Activated CD4-positive, alpha-beta T cell treated with anti-CD3 and anti-CD28 coated beads, Interleukin-2, amount 10 ng/mL, durations not matched to agents 24 days and 14 days (primary cell): ENCODE data around the gene BPHL. TPM values are rescaled to one million over a fixed set of nuclear protein-coding genes. Genes with fewer than 3 reads are reported as not detected.
"Not testable (repeated sequence)": the region's sequence is repeated elsewhere in the genome, so short reads cannot be mapped to it uniquely, and the experiment has no call there.

Experiments
- DNase-seq: peaks from one replicate; pipeline ENCODE4 v3.0.0; 2022
- H3K27ac Mint-ChIP-seq: one replicate; pipeline ENCODE4 v1.8.0; 2022; ENCODE audit warnings: mild to moderate bottlenecking, mixed read lengths
- H3K27me3 Mint-ChIP-seq: one replicate; pipeline ENCODE4 v1.8.0; 2022; ENCODE audit warnings: mixed read lengths
- H3K36me3 Mint-ChIP-seq: one replicate; pipeline ENCODE4 v1.8.0; 2022; ENCODE audit warnings: low read depth, mild to moderate bottlenecking, mixed read lengths
- H3K4me1 Mint-ChIP-seq: one replicate; pipeline ENCODE4 v1.8.0; 2021; ENCODE audit warnings: mixed read lengths
- H3K4me3 Mint-ChIP-seq: one replicate; pipeline ENCODE4 v1.8.0; 2022; ENCODE audit warnings: mild to moderate bottlenecking, moderate library complexity, mixed read lengths
- H3K9me3 Mint-ChIP-seq: one replicate; pipeline ENCODE4 v1.8.0; 2021; ENCODE audit warnings: mixed read lengths
- intact Hi-C: fragments of 100-400 bp; cut with micrococcal nuclease; formaldehyde crosslinking; loops from one replicate; pipeline ENCODE4 v1.15.1; 2023
- total RNA-seq: library from RNA; stranded (reverse); gene quantifications from 2 replicates; pipeline ENCODE4 v1.2.3, GENCODE V29; 2022

Gene BPHL
- total RNA-seq, 1 donor from 2014 or later: 7.7 TPM

DNA sequence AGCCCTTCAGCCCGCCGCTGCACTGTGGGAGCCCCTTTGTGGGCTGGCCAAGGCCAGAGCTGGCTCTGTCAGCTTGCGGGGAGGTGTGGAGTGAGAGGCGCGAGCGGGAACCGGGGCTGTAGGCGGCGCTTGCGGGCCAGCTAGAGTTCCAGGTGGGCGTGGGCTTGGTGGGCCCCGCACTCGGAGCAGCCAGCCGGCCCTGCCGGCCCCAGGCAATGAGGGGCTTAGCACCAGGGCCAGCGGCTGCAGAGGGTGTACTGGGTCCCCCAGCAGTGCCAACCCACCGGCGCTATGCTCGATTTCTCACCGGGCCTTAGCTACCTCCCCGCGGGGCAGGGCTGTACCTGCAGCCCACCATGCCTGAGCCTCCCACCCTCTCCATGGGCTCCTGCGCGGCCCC lies 52.2 kb downstream of the BPHL start:
- DNase-seq, H3K4me3 Mint-ChIP-seq, H3K27ac Mint-ChIP-seq, intact Hi-C loops, H3K36me3 Mint-ChIP-seq, H3K4me1 Mint-ChIP-seq, H3K9me3 Mint-ChIP-seq: not testable (repeated sequence)
- peaks cover 19% of the 10 kb centered on the region for H3K27me3 Mint-ChIP-seq

DNA sequence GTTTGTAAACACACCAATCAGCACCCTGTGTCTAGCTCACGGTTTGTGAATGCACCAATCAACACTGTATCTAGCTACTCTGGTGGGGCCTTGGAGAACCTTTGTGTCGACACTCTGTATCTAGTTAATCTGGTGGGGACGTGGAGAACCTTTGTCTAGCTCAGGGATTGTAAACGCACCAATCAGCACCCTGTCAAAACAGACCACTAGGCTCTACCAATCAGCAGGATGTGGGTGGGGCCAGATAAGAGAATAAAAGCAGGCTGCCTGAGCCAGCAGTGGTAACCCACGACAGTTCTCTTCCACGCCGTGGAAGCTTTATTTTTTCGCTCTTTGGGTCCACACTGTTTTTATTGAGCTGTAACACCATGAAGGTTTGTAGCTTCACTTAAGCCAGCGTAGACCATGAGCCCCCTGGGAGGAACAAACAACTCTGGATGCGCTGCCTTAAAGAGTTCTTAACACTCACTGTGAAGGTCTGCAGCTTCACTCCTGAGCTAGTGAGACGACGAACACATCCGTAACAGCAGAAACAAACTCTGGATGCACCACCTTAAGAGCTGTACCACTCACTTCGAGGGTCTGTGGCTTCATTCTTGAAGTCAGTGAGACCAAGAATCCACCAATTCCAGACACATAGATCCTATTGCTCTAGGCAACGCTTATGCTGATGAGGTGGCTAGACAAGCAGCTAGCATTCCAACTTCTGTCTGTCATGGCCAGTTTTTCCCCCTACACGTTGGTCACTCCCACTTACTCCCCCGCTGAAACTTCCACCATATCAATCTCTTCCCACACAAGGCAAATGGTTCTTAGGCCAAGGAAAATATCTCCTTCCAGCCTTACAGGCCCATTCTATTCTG lies 53.0 kb downstream of the BPHL start:
- H3K36me3 Mint-ChIP-seq, H3K4me3 Mint-ChIP-seq, H3K27ac Mint-ChIP-seq, intact Hi-C loops, H3K9me3 Mint-ChIP-seq, H3K4me1 Mint-ChIP-seq, DNase-seq: not testable (repeated sequence)
- peaks cover 16% of the 10 kb centered on the region for H3K27me3 Mint-ChIP-seq

DNA sequence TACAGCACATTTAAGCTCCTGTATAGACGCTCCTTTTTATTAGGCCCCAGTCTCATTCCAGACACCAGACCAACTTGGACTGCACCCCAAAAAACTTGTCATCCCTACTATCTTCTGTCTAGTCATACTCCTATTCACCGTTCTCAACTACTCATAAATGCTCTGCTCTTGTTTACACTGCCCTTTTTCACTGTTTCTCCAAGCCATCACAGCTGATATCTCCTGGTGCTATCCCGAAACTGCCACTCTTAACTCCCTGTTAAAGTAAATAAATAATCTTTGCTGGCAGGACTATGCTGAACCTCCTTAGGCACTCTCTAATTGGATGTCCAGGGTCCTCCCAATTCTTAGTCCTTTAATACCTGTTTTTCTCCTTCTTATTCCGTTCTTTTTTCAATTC lies 54.3 kb downstream of the BPHL start:
- H3K27ac Mint-ChIP-seq: not testable (repeated sequence)

DNA sequence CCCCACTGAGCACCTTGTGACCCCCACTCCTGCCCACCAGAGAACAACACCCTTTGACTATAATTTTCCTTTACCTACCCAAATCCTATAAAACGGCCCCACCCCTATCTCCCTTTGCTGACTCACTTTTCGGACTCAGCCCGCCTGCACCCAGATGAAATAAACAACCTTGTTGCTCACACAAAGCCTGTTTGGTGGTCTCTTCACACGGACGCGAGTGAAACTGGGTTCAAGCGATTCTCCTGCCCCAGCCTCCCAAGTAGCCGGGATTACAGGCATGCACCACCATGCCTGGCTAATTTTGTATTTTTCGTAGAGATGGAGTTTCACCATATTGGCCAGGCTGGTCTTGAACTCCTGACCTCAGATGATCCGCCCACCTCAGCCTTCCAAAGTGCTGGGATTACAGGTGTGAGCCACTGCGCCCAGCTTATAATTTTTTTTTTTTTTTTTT lies 55.2 kb downstream of the BPHL start:
- H3K36me3 Mint-ChIP-seq, H3K4me1 Mint-ChIP-seq, H3K27me3 Mint-ChIP-seq, intact Hi-C loops, DNase-seq, H3K9me3 Mint-ChIP-seq, H3K4me3 Mint-ChIP-seq: not testable (repeated sequence)
- peak overlapping the region; percentile 26 for H3K27ac Mint-ChIP-seq

More for the DNA sequence above, 54.3 kb downstream of the BPHL start:
- intact Hi-C loops, DNase-seq, H3K9me3 Mint-ChIP-seq, H3K27me3 Mint-ChIP-seq, H3K36me3 Mint-ChIP-seq, H3K4me3 Mint-ChIP-seq, H3K4me1 Mint-ChIP-seq: not testable (repeated sequence)

DNA sequence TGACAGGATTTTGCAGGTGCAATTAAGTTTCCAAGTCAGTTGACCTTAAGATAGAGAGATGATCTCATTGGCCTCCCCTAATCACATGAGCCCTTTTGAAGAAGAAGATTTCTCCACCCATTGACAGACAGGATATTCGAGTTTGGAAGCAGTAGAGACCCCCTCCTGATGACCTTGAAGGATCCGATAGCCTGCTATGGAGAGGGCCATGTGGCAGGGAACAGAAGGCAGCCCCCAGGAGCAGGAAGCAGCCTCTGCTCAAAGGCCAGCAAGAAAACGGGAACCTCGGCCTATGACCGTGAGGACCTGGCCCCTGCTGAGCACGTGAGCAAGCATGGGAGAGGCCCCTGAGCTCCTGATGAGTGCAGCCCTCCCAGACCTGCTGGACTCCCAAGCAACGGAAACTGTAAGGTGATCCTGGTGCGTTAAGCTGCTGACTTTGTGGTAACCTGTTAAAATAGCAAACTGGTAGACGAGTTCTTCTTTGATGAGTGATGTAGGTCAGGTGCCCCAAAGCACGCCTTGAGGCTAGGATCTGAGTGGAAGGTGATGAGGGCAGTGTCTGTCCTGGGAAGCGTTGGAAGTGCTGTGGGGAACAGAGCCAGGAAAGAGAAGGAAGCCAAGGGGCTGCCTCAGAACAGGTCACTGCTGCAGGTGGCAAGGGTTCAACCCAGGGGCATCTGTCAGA lies 57.3 kb downstream of the BPHL start:
- peaks cover 9% of the 10 kb centered on the region for H3K27me3 Mint-ChIP-seq
- H3K36me3 Mint-ChIP-seq: no peaks in the 10 kb centered on the region
- peaks cover 2% of the 10 kb centered on the region for H3K4me1 Mint-ChIP-seq
- intact Hi-C loops: no loop called here
- no peaks in the 10 kb centered on the region for H3K9me3 Mint-ChIP-seq
- no peak overlapping the region for H3K4me3 Mint-ChIP-seq
- no peak for DNase-seq
- no peak overlapping the region for H3K27ac Mint-ChIP-seq

DNA sequence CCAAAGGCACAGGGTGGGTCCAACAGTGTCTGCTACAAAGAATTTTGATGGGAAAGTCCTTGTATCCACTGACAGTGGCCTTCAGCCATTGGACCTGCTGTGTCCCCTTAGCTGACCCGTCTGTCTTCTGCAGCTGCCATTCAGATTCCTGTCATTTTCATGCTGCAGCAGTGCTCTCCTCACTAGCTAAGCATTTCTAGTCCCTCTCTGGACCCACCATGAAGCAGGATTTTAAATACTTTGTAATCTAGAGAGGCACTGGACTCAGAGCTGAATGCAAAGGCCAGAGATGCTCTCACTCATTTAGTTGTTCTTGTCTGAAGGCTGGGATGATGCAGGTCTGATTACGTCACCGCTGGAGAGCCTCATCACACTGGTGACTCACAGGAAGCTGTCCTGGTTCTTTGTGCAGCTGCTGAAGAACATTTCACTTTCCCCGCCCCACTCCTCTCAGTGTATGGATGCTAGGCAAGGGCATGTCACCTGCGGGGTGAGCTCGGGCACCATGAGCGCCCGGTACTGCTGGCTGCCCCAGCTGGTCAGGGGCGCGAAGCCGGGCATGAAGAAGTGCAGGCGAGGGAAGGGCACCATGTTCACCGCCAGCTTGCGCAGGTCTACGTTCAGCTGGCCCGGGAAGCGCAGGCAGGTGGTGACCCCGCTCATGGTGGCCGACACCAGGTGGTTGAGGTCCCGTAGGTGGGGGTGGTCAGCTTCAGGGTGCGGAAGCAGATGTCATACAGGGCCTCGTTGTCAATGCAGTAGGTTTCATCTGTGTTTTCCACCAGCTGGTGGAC lies 58.2 kb downstream of the BPHL start:
- Mint-ChIP-seq H3K27me3 (peaks cover 12% of the 10 kb centered on the region), H3K9me3 (no peaks in the 10 kb centered on the region), H3K4me3 (no peak overlapping the region), H3K4me1 (peaks cover 2% of the 10 kb centered on the region), H3K36me3 (no peaks in the 10 kb centered on the region), H3K27ac (no peak overlapping the region)
- intact Hi-C loops: no loop called here
- DNase-seq: peak; percentile 75

DNA sequence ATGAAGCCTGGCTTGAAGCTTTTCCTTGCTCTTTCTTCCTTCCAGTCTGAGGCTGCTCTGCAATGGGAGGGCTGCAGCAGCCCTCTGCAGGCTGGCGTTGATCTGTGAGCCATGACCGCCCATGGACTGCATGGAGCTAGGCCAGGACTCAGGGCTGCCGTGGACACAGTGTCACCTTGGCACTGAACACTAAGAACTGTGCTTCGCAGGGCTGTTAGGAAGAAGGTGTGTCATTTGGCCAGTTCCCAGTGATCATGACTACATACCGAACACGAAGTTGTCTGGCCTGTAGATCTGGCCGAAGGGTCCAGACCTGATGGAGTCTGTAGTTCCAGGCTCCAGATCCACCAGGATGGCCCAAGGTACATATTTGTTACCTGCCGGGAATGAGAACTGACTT lies 60.2 kb downstream of the BPHL start:
- intact Hi-C loops, DNase-seq, H3K36me3 Mint-ChIP-seq, H3K4me1 Mint-ChIP-seq, H3K9me3 Mint-ChIP-seq, H3K4me3 Mint-ChIP-seq, H3K27ac Mint-ChIP-seq: not testable (repeated sequence)
- peaks cover 12% of the 10 kb centered on the region for H3K27me3 Mint-ChIP-seq

DNA sequence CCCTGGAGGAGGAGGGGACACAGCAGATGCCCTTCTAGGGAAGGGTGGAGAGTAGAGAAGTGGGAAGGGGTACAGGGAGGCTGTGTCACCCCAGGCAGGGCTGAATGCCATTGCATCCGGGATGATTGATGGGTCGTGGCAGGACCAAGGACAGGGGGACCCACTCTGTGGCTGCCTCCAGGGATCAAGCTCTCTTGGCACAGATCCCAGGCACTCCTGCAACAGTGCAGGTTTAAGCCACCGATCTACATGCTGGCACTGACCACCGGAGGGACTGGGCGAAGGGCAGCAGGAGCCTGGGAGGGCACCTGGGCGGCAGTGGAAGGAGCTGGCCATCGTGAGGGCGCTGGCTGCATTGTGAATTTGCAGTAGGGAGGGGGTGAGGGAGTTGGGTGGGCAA lies 61.4 kb downstream of the BPHL start:
- Mint-ChIP-seq H3K27me3 (peaks cover 23% of the 10 kb centered on the region), H3K4me3 (peak overlapping the region; percentile 44), H3K27ac (peak overlapping the region; percentile 67)
- H3K9me3 Mint-ChIP-seq, H3K4me1 Mint-ChIP-seq, DNase-seq, H3K36me3 Mint-ChIP-seq: not testable (repeated sequence)
- intact Hi-C loops: loop anchor here (1.0 kb wide), 1 partner anchor 24 kb away; no protein-coding TSS in a partner anchor

DNA sequence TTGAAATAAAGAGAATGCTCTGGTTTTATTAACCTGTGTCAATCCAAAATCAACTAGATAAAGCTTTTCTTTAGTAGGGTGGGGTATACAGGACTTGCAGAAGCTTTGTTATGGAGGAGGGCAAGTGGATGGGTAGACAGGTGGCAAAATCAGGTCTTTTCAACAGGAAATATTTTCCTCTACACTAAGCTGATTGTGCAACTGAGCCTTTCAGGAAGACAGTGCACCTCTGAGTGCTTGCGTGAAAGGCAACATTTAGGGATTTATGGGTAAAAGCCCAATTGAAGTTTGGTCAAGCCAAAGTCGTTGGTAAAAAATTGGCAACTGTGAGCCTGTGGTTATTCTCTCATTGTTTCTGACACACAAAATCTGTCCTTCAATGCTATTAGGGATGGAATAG lies 62.6 kb downstream of the BPHL start:
- Mint-ChIP-seq H3K9me3 (no peaks in the 10 kb centered on the region), H3K4me1 (peaks cover 2% of the 10 kb centered on the region), H3K36me3 (no peaks in the 10 kb centered on the region), H3K4me3 (no peak overlapping the region), H3K27me3 (peaks cover 28% of the 10 kb centered on the region), H3K27ac (no peak overlapping the region)
- no peak for DNase-seq
- intact Hi-C loops: no loop called here

DNA sequence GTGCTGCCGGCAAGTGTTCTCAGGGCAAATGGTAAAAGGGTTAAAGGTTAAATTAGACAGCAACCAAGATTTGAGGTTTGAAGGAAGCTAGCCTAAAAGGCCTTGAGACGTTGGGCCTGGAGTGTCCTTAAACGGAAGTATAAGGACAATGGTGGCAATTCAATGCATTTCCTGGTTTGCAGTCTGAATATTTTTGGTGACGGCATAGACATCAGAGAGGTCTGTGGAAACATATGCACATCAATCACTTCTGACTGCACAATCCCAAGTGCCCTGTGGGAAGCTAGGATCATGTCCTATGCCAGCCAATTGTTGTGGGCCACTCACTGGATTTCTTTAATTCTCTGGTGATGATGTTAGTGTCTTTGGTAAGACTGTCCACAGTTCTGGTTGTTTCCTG lies 64.6 kb downstream of the BPHL start:
- no peaks in the 10 kb centered on the region for H3K9me3 Mint-ChIP-seq

DNA sequence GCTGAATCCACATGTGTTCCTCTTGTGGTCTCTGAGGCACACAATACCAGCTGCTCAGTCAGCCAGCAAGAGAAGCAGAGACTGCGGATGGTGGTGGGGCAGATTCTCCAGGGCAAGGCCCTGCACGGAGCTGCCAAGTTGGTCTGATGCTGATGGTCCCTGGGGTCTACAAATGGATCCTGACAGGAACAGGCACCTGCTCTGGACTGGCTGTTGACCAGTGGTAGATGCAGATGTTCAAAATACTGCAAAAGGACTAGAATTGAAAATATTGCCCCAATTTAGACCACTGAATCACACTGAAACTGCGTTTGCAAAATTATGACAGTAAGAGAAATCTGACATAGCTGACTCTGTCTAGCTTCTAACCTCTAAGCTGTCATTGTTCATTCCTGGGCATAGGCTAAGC lies 68.5 kb downstream of the BPHL start:
- H3K9me3 Mint-ChIP-seq: no peaks in the 10 kb centered on the region
- H3K36me3 Mint-ChIP-seq: no peaks in the 10 kb centered on the region
- no peaks in the 10 kb centered on the region for H3K4me1 Mint-ChIP-seq
- no peak for DNase-seq
- intact Hi-C loops: no loop called here
- peaks cover 36% of the 10 kb centered on the region for H3K27me3 Mint-ChIP-seq
- H3K4me3 Mint-ChIP-seq: no peak overlapping the region
- H3K27ac Mint-ChIP-seq: no peak overlapping the region

More for the DNA sequence above, 64.6 kb downstream of the BPHL start:
- no peaks in the 10 kb centered on the region for H3K36me3 Mint-ChIP-seq
- H3K27ac Mint-ChIP-seq: no peak overlapping the region
- no peak overlapping the region for H3K4me3 Mint-ChIP-seq
- H3K4me1 Mint-ChIP-seq: no peaks in the 10 kb centered on the region
- H3K27me3 Mint-ChIP-seq: peaks cover 35% of the 10 kb centered on the region
- intact Hi-C loops: no loop called here
- no peak for DNase-seq

DNA sequence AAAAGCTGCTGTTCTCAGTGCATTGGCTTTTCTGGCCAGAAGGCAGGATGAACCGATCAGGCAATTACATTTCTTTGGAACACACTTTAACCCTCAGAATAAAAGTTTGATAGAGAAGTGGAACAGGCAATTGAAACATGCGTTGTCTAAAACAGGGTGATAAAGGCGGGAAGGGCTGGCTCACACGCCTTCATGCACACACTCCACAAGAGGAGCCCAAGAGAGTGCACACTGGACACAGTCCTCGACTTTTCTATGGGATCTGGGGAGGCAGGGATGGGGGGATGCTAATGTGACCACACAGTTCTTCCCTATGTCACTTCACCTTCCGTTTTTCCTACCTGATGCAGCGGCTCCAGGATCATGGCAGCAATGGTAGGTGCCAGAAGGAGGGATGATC lies 69.8 kb downstream of the BPHL start:
- DNase-seq: no peak
- Mint-ChIP-seq H3K36me3 (no peaks in the 10 kb centered on the region), H3K4me3 (no peak overlapping the region), H3K27ac (no peak overlapping the region), H3K27me3 (peaks cover 34% of the 10 kb centered on the region), H3K4me1 (no peaks in the 10 kb centered on the region), H3K9me3 (no peaks in the 10 kb centered on the region)
- intact Hi-C loops: no loop called here

DNA sequence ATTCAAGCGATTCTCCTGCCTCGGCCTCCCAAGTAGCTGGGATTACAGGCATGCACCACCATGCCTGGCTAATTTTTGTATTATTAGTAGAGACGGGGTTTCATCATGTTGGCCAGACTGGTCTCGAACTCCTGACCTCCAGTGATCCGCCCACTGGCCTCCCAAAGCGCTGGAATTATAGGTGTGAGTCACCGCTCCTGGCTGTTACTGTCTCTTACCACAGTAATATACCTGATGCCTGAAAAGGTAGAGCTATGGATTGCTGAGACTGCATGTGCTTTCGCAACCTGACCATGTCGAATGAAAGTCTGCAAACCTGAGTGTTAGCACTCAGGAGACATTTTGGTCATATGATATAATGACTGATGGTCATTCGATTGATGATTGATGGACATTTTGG lies 70.7 kb downstream of the BPHL start:
- H3K4me3 Mint-ChIP-seq, H3K4me1 Mint-ChIP-seq, H3K9me3 Mint-ChIP-seq, H3K36me3 Mint-ChIP-seq, DNase-seq, H3K27ac Mint-ChIP-seq, intact Hi-C loops: not testable (repeated sequence)
- H3K27me3 Mint-ChIP-seq: peaks cover 28% of the 10 kb centered on the region

DNA sequence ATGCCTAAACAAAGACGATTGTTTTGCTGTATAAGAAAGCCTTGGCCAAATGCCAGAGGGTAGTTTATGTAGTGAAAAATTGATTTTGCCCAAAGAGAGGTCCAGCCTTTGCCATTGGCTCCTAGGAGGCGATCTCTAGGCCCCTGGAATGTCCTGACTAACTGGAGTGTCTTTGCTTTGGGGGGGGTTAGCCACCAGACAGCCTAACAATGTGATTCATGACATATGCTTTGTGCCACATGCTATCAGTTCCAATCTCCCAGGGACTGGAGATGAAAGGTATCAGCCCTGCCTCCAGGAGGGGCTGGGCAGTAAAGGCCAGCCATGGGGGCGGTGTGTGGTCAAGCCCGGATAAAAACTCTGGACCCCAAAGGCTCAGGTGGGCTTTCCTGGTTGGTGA lies 71.5 kb downstream of the BPHL start:
- H3K27ac Mint-ChIP-seq: no peak overlapping the region
- H3K27me3 Mint-ChIP-seq: peaks cover 21% of the 10 kb centered on the region
- H3K4me1 Mint-ChIP-seq: no peaks in the 10 kb centered on the region
- intact Hi-C loops: no loop called here
- H3K4me3 Mint-ChIP-seq: no peak overlapping the region
- H3K36me3 Mint-ChIP-seq: no peaks in the 10 kb centered on the region
- no peaks in the 10 kb centered on the region for H3K9me3 Mint-ChIP-seq
- DNase-seq: no peak
